NCI-H1092 treated with DMSO at 0.1 percent for 48 hours (cell line): Measurements from ENCODE around the gene SMARCA2.

Experiments used
- DNase-seq: peaks from one replicate; lab custom pipeline; 2025; lab: John Stamatoyannopoulos, UW

SMARCA2 gene

DNA sequence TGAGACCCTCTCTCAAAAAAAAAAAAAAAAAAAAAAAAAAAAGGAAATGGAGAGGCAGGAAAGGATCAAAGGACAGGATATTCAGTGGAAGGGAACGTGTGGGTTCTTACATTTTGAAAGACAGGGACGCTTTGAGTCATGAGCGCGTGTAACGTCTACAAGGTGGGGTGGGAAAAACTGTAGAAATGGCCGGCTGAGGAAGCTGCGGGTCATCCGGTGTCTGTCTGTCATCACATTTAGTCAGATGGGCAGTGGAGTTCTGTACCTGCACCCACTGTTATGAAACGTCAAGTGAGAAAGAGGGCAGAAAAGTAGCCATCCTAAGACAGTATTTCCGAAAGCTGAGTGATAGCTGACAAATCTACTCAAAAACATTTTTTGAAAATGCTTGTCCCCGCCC lies 159.8 kb downstream of the SMARCA2 start:
- DNase-seq, result no peak

DNA sequence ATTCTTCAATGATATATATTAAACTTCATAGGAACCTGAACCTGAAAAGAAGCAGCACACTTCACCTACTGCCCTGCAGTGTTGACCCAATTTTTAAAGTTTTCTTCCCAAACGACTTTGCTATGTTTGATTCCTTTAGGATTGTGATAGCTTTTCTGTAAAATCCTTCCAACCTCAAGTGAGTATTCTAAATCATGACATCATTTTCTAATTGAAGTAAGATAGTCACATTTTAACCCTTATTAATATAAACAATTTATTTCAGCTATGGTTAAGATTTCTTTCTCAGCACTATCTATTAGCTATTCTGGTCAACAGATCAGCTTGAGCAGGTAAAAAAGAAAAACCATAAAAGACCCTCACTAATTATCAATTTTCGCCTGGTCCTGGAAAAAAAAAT lies 162.0 kb downstream of the SMARCA2 start:
- DNase-seq, result no peak

DNA sequence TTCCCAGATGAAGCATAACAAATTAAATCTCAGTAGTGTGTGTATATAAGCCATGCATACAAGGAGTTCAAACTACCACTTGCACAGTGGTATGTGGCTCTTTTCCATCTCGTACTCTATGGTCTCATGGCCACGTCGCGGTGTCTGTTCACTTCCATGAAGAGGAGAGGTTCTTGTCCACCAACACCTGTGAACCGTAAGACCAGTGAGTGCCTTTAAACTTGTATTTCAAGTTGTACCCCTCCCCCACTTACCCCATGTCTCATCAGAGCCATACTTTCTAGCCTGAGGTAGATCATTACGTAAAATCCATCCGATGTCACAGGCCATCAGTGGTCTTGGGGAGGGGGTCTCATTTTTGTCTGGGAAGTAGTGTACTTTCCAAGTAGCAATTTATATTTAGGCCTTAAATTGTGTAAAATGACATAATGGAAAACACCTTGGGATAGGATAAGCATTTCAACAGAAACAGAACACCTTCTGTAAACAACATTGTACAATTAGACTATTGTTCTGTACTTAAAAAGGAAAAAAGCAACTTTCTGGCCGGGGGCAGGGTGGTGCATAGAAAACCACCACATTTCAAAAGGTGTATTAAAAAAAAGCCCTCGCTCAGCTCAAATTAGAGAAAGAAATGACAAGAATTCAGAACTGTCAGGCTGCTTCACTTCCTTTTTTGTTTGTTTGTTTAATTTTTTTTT lies 163.0 kb downstream of the SMARCA2 start:
- no peak for DNase-seq

DNA sequence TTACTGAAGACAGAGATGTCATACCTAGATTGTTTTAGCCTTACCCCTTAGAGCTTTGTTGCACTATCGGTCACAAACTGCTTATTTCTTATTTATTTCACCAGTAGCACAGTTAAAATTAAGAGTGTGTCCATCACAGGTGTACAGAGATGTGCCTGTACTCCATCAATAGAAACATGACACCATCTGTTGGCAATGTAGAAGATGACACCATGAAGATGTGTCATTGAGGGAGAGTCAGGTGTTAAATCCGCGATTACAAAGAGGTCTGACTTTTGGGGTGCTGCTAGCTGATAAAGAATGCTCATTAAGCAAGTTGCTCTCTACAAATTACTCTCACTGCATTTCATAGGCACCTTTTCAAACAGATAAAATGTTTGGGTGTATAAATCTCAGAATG lies 164.4 kb downstream of the SMARCA2 start:
- DNase-seq, result no peak

DNA sequence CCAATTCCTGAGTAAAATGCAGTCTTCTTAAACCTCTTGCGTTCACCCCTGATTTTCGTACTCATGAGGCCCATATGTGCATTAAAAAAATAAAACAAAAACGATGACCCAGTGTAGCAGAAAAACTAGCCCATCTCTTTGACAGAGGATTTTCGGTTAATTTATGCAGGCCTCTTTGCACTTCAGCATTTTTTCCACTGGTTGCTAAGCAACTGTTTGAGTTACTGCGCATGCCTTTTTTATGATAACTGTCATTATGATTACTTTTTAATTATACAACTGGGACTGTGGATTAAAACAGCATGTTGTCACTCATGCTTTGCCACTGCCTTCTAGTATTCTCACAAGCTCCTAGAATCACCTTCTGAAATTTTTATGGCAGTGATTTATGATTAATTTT lies 165.0 kb downstream of the SMARCA2 start:
- DNase-seq, result no peak

DNA sequence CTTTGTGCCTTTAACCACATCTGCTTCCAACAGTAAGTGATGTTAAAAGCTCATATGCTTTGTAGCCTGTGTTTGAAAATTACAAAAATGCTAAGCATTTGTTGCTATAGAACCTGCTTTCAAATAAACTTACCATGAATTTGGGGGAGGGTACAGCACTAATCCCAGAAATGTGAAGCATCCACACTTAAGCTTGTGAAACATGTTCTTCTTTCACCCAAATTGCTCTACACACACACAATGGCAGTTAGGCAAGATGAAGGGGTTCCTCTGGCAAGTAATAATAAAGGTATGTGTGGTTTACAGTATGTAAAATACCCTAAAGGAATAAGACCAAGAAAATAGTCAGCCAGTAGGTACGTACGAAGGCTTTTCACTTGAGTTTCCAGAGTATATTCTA lies 165.6 kb downstream of the SMARCA2 start:
- DNase-seq, result no peak

DNA sequence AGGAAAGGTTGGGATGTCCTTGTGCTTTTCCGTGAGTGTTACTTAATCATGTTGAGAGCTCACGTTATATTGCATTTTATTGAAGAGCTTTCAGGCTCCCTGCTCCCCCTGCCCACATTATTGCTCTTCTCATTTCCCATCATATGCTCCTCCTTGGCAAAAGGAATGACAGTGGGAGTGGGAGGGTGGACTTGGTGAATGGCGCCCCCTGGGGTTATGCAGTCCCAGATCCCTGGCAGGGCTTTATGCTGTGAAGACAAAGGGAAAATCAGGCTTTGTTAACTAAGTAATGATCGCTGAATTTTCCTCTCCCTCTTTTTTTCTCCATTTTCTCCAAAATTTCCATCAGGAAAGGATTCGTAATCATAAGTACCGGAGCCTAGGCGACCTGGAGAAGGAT lies 166.6 kb downstream of the SMARCA2 start:
- no peak for DNase-seq

DNA sequence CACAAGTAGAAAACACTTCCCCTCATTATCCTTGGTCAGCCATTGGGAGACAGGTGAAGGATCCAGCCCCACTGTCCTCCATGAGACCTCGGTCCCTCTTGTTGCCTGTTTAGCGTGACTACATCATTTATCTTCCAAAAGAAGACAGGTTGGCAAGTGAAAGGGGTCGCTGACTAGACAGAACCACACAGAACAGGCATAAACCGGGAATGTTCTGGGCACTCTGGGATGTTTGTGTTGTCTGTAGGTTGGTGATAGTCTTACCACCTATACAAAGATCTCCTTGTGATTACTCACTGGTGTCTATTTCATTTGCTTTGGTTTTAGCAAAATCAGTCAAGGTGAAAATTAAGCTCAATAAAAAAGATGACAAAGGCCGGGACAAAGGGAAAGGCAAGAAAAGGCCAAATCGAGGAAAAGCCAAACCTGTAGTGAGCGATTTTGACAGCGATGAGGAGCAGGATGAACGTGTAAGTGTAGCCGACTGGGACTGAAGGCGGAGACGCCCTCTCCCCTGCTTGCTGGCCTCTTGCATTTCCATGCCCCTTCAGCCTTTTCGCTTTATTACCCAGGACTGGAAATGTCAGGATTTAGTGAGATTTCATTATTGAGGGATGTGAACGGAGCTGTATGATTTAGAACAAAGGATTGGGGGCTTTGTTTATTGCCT lies 175.9 kb downstream of the SMARCA2 start:
- no peak for DNase-seq

DNA sequence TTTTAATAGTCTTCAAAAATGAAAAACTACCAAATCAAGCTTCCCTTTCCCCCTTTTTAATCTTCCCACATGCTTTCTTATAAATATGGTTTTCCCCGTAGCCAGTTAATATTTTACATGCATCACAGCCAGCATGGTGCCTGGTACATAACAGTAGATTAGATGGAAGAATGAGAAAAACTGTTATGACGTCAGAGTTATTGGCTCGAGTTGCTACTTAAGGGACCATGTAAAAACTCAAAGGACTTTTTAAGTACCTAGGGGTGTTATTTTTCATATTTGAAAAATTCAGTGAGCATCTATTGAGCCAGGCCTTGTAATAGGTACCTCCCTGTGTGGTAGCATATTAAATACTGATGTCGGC lies 176.4 kb downstream of the SMARCA2 start:
- no peak for DNase-seq

DNA sequence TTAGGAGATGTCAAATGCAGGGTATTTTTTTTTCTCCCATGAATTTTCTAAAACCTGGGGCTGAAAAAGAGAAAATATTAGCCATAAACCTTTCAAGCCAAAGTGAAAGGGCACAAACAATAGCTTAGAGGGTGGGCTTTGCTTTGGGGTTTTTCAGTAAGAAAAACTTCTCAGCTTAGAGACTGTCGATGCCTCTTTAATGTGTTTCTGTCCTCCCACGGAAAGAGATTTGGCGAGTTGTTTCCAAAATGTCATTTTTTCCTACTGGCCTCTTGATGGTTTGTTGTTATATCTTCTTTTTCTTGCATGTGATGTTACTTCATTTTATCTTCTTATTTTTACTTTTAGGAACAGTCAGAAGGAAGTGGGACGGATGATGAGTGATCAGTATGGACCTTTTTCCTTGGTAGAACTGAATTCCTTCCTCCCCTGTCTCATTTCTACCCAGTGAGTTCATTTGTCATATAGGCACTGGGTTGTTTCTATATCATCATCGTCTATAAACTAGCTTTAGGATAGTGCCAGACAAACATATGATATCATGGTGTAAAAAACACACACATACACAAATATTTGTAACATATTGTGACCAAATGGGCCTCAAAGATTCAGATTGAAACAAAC lies 177.3 kb downstream of the SMARCA2 start:
- DNase-seq, result no peak

DNA sequence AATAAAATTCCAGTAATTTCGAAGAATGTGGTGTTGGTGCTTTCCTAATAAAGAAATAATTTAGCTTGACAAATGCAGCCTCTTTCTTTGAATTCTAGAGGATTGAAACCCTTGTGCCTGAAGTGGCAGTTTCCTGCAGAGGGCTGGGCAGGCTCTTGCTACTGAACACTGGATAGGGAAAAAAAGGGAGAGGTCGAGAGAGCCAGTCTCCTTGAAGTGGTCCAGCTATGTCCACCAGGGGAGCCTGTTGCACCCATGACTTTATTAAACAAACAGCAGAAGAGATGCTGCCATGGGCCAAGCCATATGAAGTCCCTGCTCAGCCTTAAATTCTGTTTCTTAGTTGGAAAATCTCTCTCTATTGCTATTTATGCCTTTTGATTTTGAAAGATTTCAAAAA lies 178.4 kb downstream of the SMARCA2 start:
- no peak for DNase-seq

DNA sequence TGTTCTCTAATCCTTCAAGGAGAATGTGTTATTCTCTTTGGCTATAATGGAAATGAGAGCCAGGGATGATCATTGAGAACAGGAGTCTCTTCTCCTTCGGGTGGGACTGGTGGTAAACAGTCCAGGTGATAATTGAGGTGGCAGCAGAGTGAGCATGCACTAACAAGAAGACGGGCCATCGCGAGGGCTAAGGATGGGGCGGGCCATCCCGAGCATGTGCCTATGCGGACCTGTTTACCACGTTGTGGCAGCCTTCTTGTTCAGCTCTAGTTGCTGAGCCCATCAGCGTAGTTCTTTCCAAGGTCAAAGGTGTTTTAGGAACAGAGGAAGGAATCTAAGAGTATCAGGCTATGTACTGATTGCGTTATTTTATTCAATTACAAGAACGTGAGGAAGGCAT lies 180.1 kb downstream of the SMARCA2 start:
- DNase-seq, result no peak

DNA sequence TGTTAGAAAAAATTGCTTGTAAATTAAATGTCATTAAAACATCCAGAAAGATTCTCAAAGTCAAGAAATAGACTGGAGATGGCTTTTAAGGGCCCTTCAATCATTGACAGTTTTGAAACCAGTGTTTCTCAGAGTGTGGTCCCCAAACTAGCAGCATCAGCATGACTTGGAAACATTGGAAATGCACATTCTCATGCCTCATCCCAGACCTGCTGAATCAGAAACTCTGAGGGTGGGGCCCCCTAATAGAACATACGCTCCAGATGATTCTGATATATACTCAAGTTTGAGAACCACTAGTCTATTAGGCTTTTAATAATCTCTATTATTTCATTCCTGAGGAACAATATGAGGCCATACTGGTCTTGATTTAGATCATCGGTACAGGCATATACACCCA lies 181.6 kb downstream of the SMARCA2 start:
- DNase-seq, result no peak

DNA sequence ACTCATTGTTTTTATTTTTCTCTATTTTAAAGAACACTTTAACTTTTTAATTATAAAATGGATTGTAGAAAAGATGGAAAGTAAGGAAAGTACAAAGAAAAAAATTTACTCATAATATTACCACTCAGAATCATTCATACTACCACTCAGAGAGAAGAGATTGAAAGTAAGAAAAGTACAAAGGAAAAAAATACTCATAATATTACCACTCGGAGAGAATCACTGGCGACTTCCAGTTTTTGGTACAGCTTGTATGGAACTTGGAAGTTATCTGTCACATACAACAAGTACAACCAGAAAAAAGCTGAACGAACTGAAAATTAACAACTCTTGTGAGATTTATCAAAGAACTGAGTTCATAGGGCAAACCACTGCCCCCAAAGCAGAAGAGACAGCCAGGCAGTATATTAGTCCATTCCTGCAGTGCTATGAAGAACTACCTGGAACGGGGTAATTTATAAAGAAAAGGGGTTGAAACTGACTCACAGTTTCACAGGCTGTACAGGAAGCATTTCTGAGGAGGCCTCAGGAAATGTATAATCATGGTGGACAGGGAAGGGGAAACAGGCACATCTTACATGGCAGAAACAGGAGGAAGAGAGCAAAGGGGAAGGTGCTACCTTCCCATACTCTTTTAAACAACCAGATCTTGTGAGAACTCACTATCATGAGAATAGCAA lies 183.9 kb downstream of the SMARCA2 start:
- no peak for DNase-seq

DNA sequence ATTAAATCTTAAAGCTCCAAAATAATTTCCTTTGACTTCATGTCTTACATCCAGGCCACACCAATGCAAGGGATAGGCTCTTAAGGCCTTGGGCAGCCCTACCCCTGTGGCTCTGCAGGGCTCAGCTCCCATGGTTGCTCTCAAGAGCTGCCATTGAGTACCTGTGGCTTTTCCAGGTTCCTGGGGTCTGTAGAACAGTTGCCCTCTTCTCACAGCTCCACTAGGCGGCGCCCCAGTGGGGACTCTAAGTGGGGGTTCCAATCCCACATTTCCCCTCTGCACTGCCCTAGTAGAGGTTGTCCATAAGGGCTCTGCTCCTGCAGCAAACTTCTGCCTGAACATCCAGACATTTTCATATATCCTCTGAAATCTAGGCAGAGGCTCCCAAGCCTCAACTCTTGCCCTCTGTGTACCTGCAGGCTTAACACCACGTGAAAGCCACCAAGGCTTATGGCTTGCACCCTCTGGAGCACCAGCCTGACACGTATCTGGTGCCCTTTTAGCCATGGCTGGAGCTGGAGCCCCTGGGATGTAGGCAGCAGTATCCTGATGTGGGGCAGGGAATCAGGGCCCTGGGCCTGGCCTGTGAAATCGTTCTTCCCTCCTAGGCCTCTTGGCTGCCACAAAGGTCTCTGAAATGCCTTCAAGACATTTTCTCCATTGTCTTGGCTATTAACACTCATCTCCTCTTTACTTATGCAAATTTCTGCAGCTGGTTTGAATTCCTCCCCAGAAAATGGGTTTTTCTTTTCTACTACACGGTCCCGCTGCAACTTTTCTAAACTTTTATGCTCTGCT lies 185.1 kb downstream of the SMARCA2 start:
- no peak for DNase-seq

DNA sequence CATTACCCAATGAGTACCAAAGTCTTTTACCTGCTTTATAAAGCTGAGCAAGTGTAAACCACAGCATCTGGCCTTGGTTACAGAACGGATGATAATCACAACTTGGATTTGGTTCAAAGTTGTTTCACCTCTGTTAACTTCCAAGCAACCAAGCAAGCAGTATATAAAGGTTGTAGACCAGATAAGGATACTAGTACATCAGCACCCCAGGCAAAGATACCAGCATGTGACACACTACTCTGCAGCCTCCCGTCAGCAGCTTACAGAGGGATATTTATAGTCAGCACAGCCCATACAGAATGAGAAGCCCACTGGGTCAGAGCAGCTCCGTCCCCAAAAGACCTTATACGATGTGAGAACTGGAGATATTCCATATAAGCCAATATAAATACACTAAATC lies 193.3 kb downstream of the SMARCA2 start:
- DNase-seq, result no peak

DNA sequence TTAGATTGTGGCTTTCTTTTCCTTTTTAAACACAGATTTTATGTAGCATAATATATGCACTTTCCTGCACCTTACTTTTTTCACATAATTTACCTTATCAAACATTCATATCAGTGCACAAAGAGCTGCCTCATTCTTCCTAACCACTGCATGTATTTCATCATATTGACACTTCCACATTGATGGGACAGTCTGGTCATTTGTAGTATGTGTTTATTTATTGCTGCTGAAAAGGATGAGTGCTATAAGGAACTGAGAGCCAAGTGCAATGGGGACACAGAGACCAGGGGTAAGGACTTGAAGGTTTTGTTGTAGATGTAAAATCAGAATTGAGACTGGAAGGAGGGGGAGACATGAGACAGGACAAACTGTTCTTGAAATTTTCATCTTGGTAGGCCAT lies 193.8 kb downstream of the SMARCA2 start:
- DNase-seq, result no peak

DNA sequence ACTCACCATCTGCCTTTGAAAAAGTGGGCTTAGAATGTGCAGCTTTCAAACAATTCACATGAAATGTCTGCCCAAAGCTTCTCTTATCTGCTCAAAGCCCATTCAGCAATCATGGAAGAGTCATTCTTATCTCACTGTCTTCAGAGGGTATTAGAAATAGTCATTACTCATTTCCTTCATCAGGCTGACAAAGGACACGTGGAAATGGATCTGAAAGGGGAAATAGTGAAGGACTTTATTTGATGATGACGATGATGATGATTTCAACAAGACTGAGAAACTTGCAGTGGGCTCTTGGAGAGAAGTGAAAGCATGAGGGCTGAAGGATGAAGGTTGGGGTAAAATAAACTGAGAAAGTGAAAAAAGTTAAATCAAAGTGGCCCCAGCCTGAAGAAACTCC lies 194.3 kb downstream of the SMARCA2 start:
- DNase-seq, result no peak

DNA sequence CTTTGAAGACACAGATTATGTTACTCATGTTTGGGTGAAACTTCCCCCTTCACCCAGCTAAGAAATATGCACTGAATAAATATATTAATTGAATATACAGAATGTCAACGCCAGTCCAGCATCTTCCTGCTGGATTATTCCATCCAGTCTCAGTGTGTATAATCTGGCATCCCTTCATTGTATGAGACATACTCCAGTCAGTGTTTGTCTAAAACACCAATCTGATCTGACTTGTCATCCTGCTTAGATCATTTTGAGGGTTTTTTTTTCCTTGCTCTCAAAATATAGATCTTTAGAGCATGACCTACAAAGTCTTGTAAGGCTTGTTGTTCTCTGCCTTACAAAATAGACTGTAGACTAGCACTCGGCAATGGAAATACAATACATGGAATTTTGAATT lies 195.1 kb downstream of the SMARCA2 start:
- no peak for DNase-seq

DNA sequence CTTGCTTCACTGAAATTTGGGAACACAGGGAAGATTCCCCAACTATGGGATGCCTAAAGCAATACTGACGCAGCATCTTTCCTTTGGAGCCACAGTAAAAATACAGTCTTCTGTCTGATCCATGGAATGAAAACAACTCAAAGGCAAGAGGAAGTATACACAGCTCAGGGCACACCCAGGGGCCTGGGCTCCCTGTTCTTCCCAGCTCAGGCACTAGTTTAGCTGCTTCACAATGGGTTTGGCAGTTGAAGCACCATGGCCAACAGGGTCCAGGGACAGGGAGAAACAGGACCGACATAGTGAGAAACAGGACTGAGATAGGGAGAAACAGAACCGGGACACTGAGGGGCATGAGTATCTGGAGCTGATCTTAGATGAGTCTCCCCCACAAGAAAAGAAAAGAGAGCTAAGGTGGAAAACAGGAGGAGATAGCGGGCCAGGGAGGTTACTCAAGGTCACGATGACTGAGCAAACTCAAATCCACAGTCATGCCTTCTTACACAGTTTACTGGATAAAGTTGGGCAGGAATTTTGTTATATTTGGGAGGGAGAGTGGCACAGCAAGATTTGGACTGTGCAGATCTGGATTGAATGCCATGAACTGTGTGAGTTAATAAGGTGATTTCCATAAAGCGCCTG lies 198.8 kb downstream of the SMARCA2 start:
- DNase-seq, result no peak

DNA sequence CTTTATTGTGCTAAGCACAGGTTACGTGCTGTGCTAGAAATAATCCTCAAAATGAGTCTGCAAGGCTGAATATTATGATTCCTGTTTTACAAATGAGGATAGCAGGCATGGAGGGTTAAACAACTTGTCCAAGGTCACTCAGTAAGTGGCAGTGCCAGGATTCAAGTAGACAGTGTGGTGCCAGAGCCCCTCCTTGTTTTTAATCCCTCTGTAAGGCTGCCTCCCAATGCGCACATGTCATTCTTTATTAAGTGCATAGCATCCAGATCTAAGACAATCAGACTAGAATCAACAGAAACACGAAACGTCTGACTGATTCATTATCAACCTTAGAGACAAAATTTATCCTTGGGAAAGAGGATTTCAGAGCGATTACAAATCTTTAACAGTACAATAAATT lies 199.6 kb downstream of the SMARCA2 start:
- no peak for DNase-seq

DNA sequence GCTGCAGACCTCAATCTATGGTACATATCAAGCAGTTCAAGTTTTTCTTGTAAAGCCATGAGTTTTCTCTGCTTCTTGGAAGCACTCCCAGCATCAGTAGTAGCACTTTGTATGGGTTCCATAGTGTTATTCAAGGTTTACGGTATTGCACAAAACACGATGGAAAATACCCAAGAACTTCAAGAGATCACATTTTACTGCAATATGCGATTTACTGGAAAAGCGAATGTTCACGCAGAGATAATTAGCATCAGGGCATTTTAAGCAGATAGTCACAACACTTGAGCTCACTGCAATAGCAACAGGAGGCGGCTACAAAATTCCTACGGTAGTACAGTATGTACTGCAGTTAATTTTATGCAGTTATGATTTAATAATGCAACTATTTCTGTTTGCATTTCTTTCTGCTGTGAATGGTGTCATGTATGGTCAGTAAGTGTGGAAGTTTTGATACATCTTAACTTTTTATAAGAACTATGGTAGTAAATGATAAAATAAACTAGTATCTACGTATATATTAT lies 200.8 kb downstream of the SMARCA2 start:
- DNase-seq, result no peak
